Fibroblast of gingiva (primary cell): ENCODE data around the gene GBX2.
A peak's percentile ranks its signal among the peaks of the same experiment; 100 is the strongest.

ENCODE experiments used
- DNase-seq: peaks from one replicate; pipeline ENCODE4 v3.0.0-alpha.2; 2011; ENCODE audit warnings: low read depth

Gene GBX2

GRCh38 chr2:236167297-236168109, 683 bp downstream of the GBX2 start:
- peak; percentile 26 for DNase-seq

- no peak for DNase-seq
These were observed 1.3 kb downstream of the GBX2 start for GRCh38 chr2:236166796-236167296.

- DNase-seq: no peak
These were observed 2.1 kb downstream of the GBX2 start for GRCh38 chr2:236165842-236166795.

GRCh38 chr2:236164925-236165841, 3.0 kb downstream of the GBX2 start:
- DNase-seq: no peak

GRCh38 chr2:236164201-236164924, 3.8 kb downstream of the GBX2 start:
- no peak for DNase-seq

GRCh38 chr2:236163471-236164200, 4.5 kb downstream of the GBX2 start:
- DNase-seq: no peak

- DNase-seq: no peak
These were observed 5.2 kb downstream of the GBX2 start for GRCh38 chr2:236162882-236163470.

GRCh38 chr2:236162031-236162845, 5.9 kb downstream of the GBX2 start:
- no peak for DNase-seq

GRCh38 chr2:236161531-236161930, 6.7 kb downstream of the GBX2 start:
- no peak for DNase-seq

GRCh38 chr2:236161082-236161462, 7.1 kb downstream of the GBX2 start:
- no peak for DNase-seq

- DNase-seq: no peak
These were observed 7.7 kb downstream of the GBX2 start for GRCh38 chr2:236160366-236161081.

GRCh38 chr2:236159778-236160170, 8.4 kb downstream of the GBX2 start:
- DNase-seq: no peak

GRCh38 chr2:236158969-236159777, 9.0 kb downstream of the GBX2 start:
- no peak for DNase-seq

GRCh38 chr2:236157815-236158498, 10.2 kb downstream of the GBX2 start:
- DNase-seq: no peak

- DNase-seq: no peak
These were observed 10.8 kb downstream of the GBX2 start for GRCh38 chr2:236157366-236157765.

GRCh38 chr2:236156860-236157194, 11.4 kb downstream of the GBX2 start:
- no peak for DNase-seq
